IPS-NIHi11 (cell line): ENCODE measurements around the gene HADHB.
"Not testable (repeated sequence)": the region's sequence is repeated elsewhere in the genome, so short reads cannot be mapped to it uniquely, and the experiment has no call there.

Experiments
- DNase-seq: peaks from one replicate; pipeline ENCODE4 v3.0.0; 2012; ENCODE audit warnings: mixed read lengths, low spot score

Gene HADHB

DNA sequence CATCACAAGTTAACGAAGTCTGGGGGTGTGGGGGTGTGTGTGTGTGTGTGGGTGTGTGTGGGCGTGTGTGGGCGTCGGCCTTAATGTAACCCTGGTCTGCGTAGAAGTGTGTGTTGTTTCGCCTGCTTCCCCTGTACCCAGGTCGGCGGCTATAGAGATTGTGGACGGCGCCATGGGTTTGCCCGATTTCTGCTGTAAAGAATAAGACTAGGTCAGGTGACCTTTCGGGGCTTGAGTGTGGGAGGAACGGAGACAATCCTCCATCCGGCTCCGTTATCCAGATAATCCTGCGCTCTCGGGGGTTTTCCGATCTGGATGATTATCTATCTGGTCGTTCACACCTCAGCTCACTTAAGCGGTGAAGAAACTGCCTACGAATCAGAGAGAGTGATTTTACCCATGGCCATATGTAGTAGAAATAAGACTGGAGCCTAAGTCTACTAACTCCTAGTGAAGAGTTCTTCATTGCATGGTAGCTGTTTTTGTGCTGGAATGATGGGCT is 543 bp downstream of the HADHB start:
- DNase-seq = peak; percentile 41

DNA sequence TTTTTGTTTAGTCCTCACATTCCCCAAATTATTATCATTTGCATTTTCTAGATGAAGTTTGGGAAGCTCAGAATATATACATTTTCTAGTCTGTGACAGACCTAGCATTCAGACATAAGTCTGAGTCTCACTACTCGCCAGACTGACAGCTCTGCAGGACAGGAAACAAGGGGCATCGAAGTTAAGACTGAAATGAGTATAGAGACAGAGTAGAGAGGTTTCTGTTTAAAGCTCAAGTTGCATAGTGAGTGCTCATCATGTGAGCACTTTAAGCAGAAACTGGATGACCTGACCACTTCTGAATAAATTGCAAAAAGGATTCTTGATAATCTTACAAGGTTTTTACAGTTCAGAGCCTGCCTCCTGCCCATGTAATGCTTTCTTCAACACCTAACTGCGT is 1.1 kb downstream of the HADHB start:
- no peak for DNase-seq

- no peak for DNase-seq
Measured at GRCh38 chr2:26246818-26247217, 2.1 kb downstream of the HADHB start.

DNA sequence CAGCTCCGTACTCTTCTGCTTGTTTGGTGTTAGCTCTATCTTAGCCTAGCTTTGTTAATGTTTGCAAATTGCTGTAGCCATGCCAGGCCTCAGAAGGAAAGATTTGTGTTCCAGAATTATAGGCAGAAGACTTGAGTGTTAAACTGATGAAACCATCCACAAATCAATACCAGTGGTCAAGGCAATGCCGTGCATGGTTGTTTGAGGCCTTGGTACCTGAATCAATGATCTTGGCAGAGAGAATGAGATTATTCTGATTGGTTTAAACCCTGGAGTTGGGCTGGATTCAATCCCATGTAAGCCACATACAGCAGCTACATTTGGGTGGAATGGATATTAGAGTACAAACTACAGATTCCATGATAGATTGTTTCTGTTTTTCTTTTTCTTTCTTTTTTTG is 4.9 kb downstream of the HADHB start:
- DNase-seq = no peak

DNA sequence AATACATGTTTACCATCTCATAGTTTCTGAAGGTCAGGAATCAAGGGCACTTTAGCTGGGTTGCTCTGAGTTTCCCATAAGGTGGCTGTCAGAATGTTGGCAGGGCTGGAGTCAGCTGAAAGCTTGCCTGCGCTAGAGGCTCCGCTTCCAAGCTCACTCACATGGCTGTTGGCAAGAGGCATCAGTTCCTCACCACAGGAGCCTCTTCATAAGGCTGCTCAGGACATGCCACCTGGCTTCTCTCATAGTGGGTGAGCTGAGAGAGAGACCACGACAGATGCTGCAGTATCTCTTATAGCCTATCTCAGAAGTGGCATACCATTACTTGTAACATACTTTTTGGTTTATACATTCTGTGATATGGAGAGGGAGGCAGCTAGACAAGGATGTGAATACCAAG is 7.2 kb downstream of the HADHB start:
- DNase-seq = no peak

- no peak for DNase-seq
Measured at GRCh38 chr2:26255759-26256384, 11.1 kb downstream of the HADHB start.

GRCh38 chr2:26258836-26259235 is 14.1 kb downstream of the HADHB start:
- DNase-seq = not testable (repeated sequence)

DNA sequence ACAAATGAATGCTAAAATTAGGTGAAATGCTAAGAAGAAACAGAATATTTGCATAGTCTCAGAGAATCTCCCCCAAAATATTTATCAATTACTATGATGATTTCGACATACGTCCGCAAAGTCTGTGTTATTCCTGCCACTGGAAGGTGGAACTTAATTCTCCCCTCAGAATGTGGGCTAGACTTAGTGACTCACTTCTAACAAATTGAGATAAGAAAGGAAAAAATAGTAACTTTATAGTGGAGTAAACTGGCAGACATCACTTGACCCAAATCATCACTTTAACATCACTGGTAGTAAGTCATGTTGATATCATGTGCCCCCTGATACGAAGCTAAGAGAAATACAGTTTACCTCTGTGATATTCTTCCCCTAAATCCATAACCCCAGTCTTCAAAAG is 23.5 kb downstream of the HADHB start:
- no peak for DNase-seq

DNA sequence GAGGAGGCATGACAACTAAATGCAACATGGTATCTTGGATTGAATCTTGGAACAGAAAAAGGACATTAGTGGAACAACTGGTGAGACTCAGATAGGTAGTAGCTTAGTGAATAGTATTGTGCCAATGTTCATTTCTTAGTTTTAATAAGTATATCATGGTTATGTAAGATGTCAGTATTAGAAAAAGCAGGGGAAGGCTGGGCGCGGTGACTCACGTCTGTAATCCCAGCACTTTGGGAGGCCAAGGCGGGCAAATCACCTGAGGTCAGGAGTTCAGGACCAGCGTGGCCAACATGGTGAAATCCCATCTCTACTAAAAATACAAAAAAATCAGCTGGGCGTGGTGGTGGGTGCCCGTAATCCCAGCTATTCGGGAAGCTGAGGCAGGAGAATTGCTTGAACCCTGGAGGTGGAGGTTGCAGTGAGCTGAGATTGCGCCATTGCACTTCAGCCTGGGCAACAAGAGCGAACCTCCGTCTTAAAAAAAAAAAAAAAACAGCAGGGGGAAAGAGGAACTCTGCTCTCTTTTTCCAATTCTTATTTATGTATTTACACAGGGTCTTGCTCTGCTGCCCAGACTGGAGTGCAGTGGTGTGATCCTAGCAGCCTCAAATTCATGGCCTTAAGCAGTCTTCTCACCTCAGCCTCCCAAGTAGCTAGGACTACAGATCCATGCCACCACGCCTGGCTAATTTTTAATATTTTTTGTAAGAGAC is 24.1 kb downstream of the HADHB start:
- DNase-seq = not testable (repeated sequence)

GRCh38 chr2:26269571-26270158 is 24.9 kb downstream of the HADHB start:
- DNase-seq = no peak

DNA sequence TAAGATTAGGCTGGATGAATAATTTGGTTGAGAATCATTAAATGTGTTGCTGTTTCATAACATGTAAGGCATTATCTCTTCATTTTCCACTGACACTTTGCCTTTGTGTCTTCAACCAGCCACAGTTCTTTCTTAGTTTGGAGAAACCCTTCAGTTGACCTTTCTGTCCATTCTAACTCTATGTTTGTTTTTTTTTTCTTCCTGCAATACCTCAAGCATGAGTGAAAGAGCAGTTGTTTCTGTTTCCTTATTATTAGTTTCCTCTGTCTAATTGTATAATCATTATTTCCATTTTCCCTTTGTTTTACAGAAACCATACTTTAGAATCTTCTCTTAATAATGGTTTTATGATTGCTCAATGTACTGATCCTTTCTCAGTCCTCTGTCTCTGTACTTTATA is 25.6 kb downstream of the HADHB start:
- DNase-seq = no peak

DNA sequence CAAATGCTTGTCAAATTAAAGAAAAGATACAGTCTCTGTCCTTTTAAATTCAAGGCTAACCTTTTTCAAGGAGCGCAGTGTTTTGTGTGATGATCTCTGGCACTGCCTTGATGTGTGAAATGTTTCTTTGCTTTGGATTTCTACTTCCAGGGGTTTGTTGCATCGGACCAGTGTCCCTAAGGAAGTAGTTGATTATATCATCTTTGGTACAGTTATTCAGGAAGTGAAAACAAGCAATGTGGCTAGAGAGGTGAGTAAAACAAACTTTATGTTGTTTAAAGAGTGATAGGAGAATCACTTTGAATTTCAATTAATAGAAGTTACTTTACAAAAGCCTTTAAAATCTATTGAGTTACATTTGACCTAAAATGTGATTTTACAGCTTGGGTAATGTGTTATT is 28.8 kb downstream of the HADHB start:
- DNase-seq = no peak

DNA sequence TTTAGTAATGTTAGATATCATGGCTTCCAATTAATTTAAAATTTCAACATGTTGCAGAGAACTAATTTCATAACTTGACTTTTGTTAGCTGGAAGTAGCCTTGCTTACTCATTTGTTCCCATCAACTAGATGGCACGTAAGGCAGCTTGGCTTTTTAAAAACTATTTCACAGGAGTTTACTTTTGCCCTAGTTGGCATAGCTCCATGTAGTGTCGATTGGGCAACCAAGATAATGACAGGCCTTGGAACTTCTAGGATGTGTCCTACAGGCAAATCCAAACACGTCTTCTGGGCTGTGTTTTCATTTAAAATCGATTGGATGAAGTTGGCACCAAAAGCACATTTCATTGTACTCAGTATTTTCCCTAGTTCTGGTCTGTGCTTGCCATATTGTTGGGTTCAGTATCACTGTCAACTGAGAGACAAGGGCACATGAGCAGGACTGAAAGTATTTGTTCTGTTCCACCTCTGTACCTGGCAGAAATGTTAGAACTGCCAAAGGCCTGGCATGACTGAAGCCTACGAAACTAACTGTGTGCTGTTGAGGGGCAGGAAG is 29.4 kb downstream of the HADHB start:
- DNase-seq = no peak

- DNase-seq = no peak
Measured at GRCh38 chr2:26276484-26277227, 31.9 kb downstream of the HADHB start.

DNA sequence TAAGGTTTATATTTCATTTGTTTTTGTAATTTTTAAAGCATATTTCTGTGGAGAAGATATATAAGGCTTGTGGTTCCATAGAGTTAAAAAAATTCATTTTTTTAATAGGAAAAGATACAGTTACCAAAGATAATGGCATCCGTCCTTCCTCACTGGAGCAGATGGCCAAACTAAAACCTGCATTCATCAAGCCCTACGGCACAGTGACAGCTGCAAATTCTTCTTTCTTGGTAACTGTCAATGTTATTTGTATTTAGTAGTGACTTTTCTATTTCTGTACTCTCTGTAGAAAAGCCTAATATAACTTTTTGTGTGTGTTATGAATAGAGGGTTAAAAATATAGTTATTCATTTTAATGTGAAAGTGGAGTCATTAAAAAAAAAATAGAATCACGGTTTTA is 35.1 kb downstream of the HADHB start:
- no peak for DNase-seq

- no peak for DNase-seq
Measured at GRCh38 chr2:26281226-26281625, 36.5 kb downstream of the HADHB start.

DNA sequence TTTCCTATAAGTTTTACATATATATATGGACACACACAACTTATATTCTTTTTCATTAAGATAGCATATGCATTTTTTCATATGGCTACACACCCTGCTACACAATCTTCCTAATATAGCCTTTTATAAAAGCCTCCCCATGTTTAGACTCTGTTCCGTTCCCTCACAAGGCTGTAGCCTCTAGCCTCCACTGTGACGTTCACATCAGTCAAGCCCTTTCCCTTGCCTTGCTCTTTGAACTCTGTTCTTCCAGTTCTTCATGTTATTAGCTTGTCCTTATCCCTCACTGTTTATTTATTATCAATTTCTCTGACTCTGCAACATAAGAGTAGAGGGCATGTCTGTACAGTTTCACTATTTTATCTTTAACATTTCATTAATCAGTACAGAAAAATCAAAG is 38.9 kb downstream of the HADHB start:
- no peak for DNase-seq

DNA sequence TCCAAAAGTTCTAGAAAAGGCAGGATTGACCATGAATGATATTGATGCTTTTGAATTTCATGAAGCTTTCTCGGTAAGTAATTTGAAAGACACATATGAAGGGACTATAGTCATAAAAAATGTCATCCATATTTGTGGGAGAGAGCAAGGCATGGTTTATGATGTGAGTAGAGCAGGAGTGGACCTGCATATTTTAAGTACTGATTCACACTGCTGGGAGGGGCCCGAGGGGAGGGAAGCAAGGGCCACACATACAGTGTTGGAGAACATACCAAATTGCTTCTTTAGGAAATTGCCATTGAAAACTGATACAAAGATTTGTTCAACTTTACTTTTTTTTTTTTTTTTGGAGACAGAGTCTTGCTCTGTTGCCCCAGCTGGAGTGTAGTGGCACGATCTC is 39.4 kb downstream of the HADHB start:
- DNase-seq = no peak

- DNase-seq = no peak
Measured at GRCh38 chr2:26285931-26286330, 41.2 kb downstream of the HADHB start.

GRCh38 chr2:26290001-26290400 is 45.3 kb downstream of the HADHB start:
- no peak for DNase-seq

DNA sequence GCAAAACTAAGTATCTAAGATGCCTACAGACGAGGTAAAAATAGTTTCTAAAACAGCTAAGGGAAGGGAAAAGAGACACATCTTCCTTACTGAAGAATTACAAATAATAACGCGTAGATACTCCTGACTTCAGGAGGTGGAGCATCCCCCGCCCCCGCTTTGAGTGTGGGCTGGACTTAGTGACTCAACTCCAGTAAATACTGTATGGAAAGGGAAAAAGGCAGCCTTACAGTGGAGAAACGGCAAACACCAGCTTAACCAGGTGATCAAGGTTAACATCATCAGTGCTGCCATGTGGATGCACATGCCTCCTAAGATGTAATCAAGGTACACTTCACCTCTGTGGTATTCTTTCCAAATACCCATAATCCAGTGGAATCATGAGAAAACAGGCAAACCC is 47.9 kb downstream of the HADHB start:
- peak; percentile 14 for DNase-seq

DNA sequence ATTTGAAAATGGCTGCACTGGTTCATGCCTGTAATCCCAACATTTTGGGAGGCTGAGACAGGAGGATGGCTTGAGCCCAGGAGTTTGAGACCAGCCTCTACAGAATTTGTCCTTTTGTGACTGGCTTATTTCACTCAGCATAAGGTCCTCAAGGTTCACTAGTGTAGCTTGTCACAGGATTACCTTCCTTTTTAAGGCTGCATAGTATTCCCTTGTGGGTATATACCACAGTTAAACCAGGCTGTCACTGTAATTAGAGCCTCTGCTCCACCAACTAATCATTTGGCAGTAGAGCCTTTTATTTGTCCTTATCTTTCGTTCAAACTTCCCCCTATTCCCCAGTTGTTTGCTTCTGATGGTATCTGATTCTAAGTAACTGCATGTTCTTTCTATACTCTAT is 50.8 kb downstream of the HADHB start:
- no peak for DNase-seq
